CD4-positive, CD25-positive, alpha-beta regulatory T cell (primary cell): ENCODE results near the gene NAA80. TPM values are rescaled to one million over a fixed set of nuclear protein-coding genes. Genes with fewer than 3 reads are reported as not detected.

Experiments
- ATAC-seq, 2 donors: fragments of 150-1000 bp; cut with Tn5 transposase; one replicate each; pipeline ENCODE4 v1.10.0; 2021; ENCODE audit warnings: low read depth in 2 of 2, moderate number of reproducible peaks in 2 of 2, moderate library complexity in 1 of 2
- DNase-seq, 3 donors: peaks; one replicate each; pipeline versions ENCODE4 v3.0.0 to v3.0.0-alpha.2; 2012 to 2022; ENCODE audit warnings: mixed read lengths in 1 of 3
- H3K27ac ChIP-seq: one replicate; pipeline ENCODE4 v1.7.0; 2013; ENCODE audit warnings: mild to moderate bottlenecking, low read length; ENCODE audit not compliant: insufficient read depth, poor library complexity, severe bottlenecking
- H3K27me3 ChIP-seq: one replicate; pipeline ENCODE4 v1.7.0; 2013; ENCODE audit warnings: low read length; ENCODE audit not compliant: control insufficient read depth, insufficient read depth
- H3K36me3 ChIP-seq: one replicate; pipeline ENCODE4 v1.7.0; 2013; ENCODE audit warnings: mild to moderate bottlenecking, low read length, moderate library complexity; ENCODE audit not compliant: control insufficient read depth, insufficient read depth
- H3K4me1 ChIP-seq: 2 replicates; pipeline ENCODE4 v1.7.0; 2013; ENCODE audit warnings: mild to moderate bottlenecking, low read length; ENCODE audit not compliant: insufficient read depth, control insufficient read depth, poor library complexity, severe bottlenecking
- H3K4me3 ChIP-seq: one replicate; pipeline ENCODE4 v1.7.0; 2013; ENCODE audit warnings: low read depth, mild to moderate bottlenecking, low read length, moderate library complexity
- H3K9me3 ChIP-seq, 2 experiments: 1 replicate in 1 of 2; 2 replicates in 1 of 2; pipeline ENCODE4 v1.7.0; 2013; ENCODE audit warnings: low read length in 2 of 2, mild to moderate bottlenecking in 1 of 2, moderate library complexity in 1 of 2; ENCODE audit not compliant: control insufficient read depth in 2 of 2
- H3K27ac Mint-ChIP-seq, 3 donors: one replicate each; pipeline ENCODE4 v1.8.0; 2020 to 2022; ENCODE audit warnings: mild to moderate bottlenecking in 3 of 3, mixed read lengths in 3 of 3, moderate library complexity in 2 of 3
- H3K27me3 Mint-ChIP-seq: one replicate; pipeline ENCODE4 v1.8.0; 2022; ENCODE audit warnings: mild to moderate bottlenecking, mixed read lengths
- H3K36me3 Mint-ChIP-seq: one replicate; pipeline ENCODE4 v1.8.0; 2020; ENCODE audit warnings: mixed read lengths
- H3K4me1 Mint-ChIP-seq, 4 donors: one replicate each; pipeline ENCODE4 v1.8.0; 2020 to 2022; ENCODE audit warnings: mixed read lengths in 4 of 4, mild to moderate bottlenecking in 1 of 4
- H3K4me3 Mint-ChIP-seq, 4 donors: one replicate each; pipeline ENCODE4 v1.8.0; 2020 to 2022; ENCODE audit warnings: mild to moderate bottlenecking in 4 of 4, mixed read lengths in 4 of 4, moderate library complexity in 3 of 4
- H3K9me3 Mint-ChIP-seq, 7 donors: one replicate each; pipeline ENCODE4 v1.8.0; 2020 to 2022; ENCODE audit warnings: mixed read lengths in 7 of 7, mild to moderate bottlenecking in 3 of 7, moderate library complexity in 2 of 7
- polyA plus RNA-seq, 4 donors: library from polyadenylated mRNA; unstranded; fragments of 300-500 nt; fragmentation: Illumina TruSeq; gene quantifications; one replicate each; pipeline ENCODE4 v1.2.3, GENCODE V29; 2021
- total RNA-seq: library from RNA; stranded (reverse); gene quantifications from one replicate; pipeline ENCODE4 v1.2.3, GENCODE V29; 2022

NAA80 gene
- total and polyA plus RNA-seq, 5 donors from 2014 or later: 13.6 to 31.9 (median 15.1) TPM

DNA sequence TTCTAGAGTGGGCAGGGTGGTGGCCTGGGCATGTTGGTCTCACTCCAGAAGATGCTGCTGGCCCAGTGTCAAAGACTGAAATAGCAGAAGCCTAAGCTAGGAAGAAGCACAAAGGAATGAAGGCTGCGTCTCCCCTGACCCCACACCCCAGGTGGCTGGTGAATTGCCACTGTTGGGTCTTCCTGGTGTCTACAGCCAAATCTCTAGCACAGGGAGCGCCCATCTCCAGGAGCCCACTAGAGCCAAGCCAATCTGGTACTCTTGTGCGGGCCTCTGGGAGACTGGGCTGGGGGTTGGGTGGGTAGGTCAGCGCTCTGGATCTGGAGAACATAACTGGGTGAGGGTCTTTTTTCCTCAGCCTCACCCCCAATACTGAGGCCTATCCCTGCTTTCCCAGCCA, 27.9 kb upstream of the NAA80 start:
- Mint-ChIP-seq H3K36me3 (peaks cover 10% of the 10 kb centered on the region), H3K4me1 (peaks cover 2 to 41% (median 11%) of the 10 kb centered on the region in 4 donors), H3K27me3 (no peaks in the 10 kb centered on the region), H3K4me3 (peak overlapping the region; percentile 91 to 96 (median 93)), H3K27ac (peak overlapping the region in 2 of 3 donors; percentile 51 to 95), H3K9me3 (no peaks in the 10 kb centered on the region)
- Histone ChIP-seq H3K27me3 (no peaks in the 10 kb centered on the region), H3K4me1 (peaks cover 22% of the 10 kb centered on the region), H3K27ac (peak overlapping the region; percentile 85), H3K4me3 (peak overlapping the region; percentile 58), H3K9me3 (no peaks in the 10 kb centered on the region), H3K36me3 (peaks cover 35% of the 10 kb centered on the region)
- ATAC-seq (no peak), DNase-seq (no peak)

DNA sequence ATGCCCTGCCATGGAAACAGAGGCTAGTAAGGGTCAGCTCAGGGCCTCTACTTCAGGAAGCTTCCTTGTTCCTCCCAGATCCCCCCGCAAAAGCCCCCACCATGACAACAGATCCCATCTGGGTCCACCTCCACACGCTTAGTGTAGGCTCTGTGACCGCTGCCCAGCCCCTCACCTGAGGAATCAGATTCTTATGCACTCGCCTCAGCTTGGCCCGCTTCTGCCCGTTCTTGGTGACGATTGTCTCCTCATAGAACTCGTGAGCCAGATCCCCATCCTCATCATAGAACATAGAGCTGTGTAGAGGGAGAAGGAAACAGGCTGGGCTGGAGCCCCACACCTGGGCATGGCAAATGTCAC, 27.0 kb upstream of the NAA80 start:
- Histone ChIP-seq H3K27ac (no peak overlapping the region), H3K4me1 (peaks cover 29% of the 10 kb centered on the region), H3K9me3 (no peaks in the 10 kb centered on the region), H3K27me3 (no peaks in the 10 kb centered on the region), H3K4me3 (no peak overlapping the region), H3K36me3 (peaks cover 26% of the 10 kb centered on the region)
- Mint-ChIP-seq H3K27me3 (no peaks in the 10 kb centered on the region), H3K36me3 (peaks cover 8% of the 10 kb centered on the region), H3K27ac (no peak overlapping the region), H3K4me3 (peak overlapping the region; percentile 91 to 96 (median 93)), H3K4me1 (peaks cover 2 to 40% (median 11%) of the 10 kb centered on the region in 4 donors), H3K9me3 (no peaks in the 10 kb centered on the region)
- no peak for DNase-seq
- no peak for ATAC-seq

DNA sequence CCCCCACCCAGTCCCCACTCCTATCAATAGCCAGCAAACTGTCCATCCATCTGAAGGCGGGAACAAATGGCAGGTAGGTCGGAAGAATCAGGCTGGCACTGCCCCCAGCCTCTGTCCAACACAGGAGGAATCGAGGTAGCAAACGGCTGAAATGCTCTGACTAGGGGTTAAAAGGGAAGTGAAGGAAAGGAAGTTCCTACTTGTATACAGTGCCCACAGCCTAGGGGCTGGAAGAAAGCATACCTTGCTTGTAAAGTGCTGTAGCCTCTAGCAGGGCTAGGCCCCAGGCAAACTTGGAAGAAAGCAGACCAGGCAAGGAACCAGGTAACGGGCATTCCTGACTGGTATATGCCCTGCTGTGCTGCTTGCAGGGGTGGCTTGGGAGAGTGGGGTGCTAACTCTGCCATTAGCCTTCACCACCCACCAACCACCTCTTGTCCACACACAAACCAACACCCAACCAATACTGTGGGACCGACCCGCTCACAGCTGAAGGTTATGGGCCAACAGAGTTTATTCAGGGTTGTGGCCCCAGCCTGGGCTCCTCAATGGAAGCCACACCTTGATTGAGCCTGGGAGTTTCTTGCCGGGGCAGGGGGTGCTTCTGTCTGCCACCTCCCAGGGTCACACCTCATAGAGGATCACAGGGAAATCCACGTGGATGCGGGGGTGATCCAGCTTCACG, 26.4 kb upstream of the NAA80 start:
- H3K27me3 Mint-ChIP-seq: no peaks in the 10 kb centered on the region
- peaks cover 6% of the 10 kb centered on the region for H3K36me3 Mint-ChIP-seq
- no peak for DNase-seq
- Histone ChIP-seq H3K4me1 (peaks cover 31% of the 10 kb centered on the region), H3K4me3 (no peak overlapping the region), H3K27me3 (no peaks in the 10 kb centered on the region), H3K9me3 (no peaks in the 10 kb centered on the region), H3K27ac (no peak overlapping the region), H3K36me3 (peaks cover 21% of the 10 kb centered on the region)
- peak overlapping the region; percentile 77 to 96 (median 93) for H3K4me3 Mint-ChIP-seq
- no peak for ATAC-seq
- no peak overlapping the region for H3K27ac Mint-ChIP-seq
- no peaks in the 10 kb centered on the region for H3K9me3 Mint-ChIP-seq
- H3K4me1 Mint-ChIP-seq: peaks cover 2 to 40% (median 11%) of the 10 kb centered on the region in 4 donors

DNA sequence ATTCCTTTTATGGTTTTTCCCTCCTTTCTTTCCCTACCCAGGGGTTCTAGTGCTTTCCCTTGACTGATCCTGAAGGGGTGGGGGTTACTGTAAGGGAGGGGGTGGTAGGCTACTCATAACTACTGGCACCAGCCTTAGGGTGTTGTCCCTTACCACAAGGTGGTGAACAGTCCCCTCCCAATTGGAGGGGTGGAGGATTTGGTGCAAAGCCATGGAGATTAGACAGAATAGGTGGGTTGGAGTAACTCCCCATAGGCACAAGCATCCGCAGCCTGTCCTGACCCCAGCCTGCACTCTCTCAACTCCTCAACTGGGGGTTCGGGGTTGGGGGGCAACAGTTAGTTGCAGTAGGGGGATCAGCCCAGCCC, 25.9 kb upstream of the NAA80 start:
- no peak overlapping the region for H3K4me3 ChIP-seq
- no peak for ATAC-seq
- Mint-ChIP-seq H3K36me3 (peaks cover 6% of the 10 kb centered on the region), H3K4me1 (peaks cover 2 to 45% (median 11%) of the 10 kb centered on the region in 4 donors), H3K4me3 (peak overlapping the region in 3 of 4 donors; percentile 37 to 94 (median 80)), H3K27ac (peak overlapping the region in 2 of 3 donors; percentile 49 to 83), H3K9me3 (no peaks in the 10 kb centered on the region), H3K27me3 (no peaks in the 10 kb centered on the region)
- no peaks in the 10 kb centered on the region for H3K27me3 ChIP-seq
- H3K36me3 ChIP-seq: peaks cover 16% of the 10 kb centered on the region
- H3K4me1 ChIP-seq: peaks cover 37% of the 10 kb centered on the region
- no peak for DNase-seq
- no peaks in the 10 kb centered on the region for H3K9me3 ChIP-seq
- no peak overlapping the region for H3K27ac ChIP-seq

DNA sequence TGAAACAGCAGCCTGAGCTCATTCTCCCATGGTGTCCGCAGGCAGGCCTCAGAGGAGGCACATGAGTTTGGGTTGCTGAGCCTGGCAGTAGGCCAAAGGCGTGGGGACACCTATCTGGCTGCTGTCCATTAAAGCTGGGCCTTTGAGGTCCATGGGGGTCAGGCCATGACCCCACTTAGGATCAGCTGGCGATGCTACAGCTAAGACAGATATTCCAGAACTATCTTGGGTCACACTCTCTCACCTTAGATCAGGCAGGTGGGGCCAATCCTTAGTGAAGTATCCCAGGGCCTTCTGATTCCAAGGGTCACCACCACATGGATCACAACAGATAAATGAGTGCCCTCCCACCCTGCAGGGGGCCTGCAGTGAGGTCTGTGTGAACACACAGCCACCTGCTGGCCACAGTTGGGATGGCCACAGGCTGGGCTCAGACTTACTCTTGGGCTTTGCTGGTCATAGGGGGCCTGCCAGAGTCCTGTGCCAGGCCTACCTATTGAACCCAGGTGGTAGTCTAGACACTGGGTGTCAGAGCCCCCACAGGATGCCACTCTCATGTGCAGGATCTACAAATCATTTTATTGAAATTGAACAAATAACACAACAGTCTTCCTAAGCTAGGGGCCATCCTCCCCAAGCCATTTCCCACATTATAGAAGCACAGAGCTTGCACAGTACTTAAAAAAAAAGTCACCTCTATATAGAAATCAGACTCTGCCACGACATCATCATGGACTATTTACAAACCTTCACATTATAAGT, 25.3 kb upstream of the NAA80 start:
- Mint-ChIP-seq H3K9me3 (no peaks in the 10 kb centered on the region), H3K27me3 (no peaks in the 10 kb centered on the region), H3K4me3 (peak overlapping the region in 3 of 4 donors; percentile 11 to 94 (median 80)), H3K36me3 (peaks cover 6% of the 10 kb centered on the region), H3K4me1 (peaks cover 5 to 51% (median 14%) of the 10 kb centered on the region in 4 donors), H3K27ac (peak overlapping the region; percentile 43 to 83 (median 58))
- no peaks in the 10 kb centered on the region for H3K27me3 ChIP-seq
- H3K36me3 ChIP-seq: peaks cover 10% of the 10 kb centered on the region
- peaks cover 42% of the 10 kb centered on the region for H3K4me1 ChIP-seq
- no peak overlapping the region for H3K27ac ChIP-seq
- no peak overlapping the region for H3K4me3 ChIP-seq
- DNase-seq (peak; percentile 46 to 64 (median 46)), ATAC-seq (no peak)
- no peaks in the 10 kb centered on the region for H3K9me3 ChIP-seq

DNA sequence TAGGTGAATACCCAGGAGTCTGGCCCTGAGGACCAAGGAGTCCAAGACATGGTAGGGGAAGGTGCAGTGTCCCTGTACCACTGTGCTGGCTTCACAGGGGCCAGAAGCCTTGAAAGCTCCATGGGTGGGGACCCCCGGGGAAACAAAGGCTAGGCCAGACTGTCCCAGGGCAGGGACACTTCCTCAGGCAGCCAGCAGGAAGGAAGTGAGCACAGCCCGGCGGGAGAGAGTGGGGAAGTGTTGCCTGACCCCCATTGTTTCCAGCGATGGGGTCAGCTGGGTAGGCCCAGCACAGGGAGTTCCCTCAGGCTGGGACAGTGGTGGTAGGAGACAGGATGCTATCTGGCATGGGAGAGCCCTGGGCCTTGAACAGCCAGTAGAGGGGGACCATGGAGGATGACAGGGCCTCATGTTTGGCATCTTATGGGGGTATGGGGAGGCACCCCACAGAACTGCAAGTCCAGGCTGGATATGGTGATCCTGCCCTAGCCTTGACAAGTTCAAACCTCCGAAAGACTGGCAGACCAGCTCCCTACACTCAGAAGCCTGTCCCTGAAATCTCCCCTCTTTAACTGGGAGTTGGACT, 24.5 kb upstream of the NAA80 start:
- peak overlapping the region; percentile 58 to 83 (median 71) for H3K27ac Mint-ChIP-seq
- no peak for DNase-seq
- no peaks in the 10 kb centered on the region for H3K27me3 Mint-ChIP-seq
- Histone ChIP-seq H3K36me3 (peaks cover 10% of the 10 kb centered on the region), H3K27ac (no peak overlapping the region), H3K9me3 (no peaks in the 10 kb centered on the region), H3K27me3 (no peaks in the 10 kb centered on the region), H3K4me1 (peaks cover 42% of the 10 kb centered on the region), H3K4me3 (no peak overlapping the region)
- H3K4me1 Mint-ChIP-seq: peaks cover 5 to 55% (median 16%) of the 10 kb centered on the region in 4 donors
- H3K36me3 Mint-ChIP-seq: peaks cover 6% of the 10 kb centered on the region
- H3K4me3 Mint-ChIP-seq: peak overlapping the region; percentile 38 to 94 (median 71)
- ATAC-seq: no peak
- H3K9me3 Mint-ChIP-seq: no peaks in the 10 kb centered on the region

DNA sequence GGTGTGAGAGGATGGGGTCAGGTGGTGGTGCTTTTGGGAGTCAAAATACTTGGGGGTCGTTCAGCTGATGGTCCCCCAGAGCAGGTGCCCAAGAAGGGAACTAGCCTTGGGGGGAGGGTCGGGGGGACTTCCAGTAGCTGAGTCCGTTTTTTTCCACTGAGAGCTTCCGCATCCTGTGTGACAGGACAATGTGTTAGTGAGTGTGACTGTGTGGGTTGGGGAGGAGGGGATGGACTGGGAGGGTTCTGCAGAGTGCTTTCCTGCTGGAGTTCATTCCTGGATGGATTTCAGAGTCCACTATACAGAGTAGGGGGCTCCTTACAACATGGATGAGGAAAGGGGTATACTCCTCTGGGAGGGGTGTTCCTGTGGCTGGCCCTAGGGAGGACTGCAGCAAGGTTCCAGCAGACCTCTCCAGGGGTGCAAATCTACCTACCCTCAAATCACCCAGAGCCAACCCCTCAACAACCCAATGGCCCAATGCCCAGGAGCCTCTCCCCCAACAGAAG, 23.9 kb upstream of the NAA80 start:
- Histone ChIP-seq H3K4me1 (peaks cover 36% of the 10 kb centered on the region), H3K27me3 (no peaks in the 10 kb centered on the region), H3K9me3 (no peaks in the 10 kb centered on the region), H3K27ac (no peak overlapping the region), H3K4me3 (no peak overlapping the region), H3K36me3 (peaks cover 10% of the 10 kb centered on the region)
- Mint-ChIP-seq H3K4me1 (peaks cover 7 to 53% (median 13%) of the 10 kb centered on the region in 4 donors), H3K36me3 (peaks cover 2% of the 10 kb centered on the region), H3K27ac (peak overlapping the region in 2 of 3 donors; percentile 58 to 77), H3K4me3 (peak overlapping the region; percentile 38 to 94 (median 71)), H3K9me3 (no peaks in the 10 kb centered on the region), H3K27me3 (no peaks in the 10 kb centered on the region)
- ATAC-seq (no peak), DNase-seq (no peak)
